ENCODE measurements around the gene GRID2IP.
"Not testable (repeated sequence)": the region's sequence is repeated elsewhere in the genome, so short reads cannot be mapped to it uniquely, and the experiment has no call there.

GRCh38 chr7:6463609-6464008, 87.7 kb downstream of the GRID2IP start:
- not testable (repeated sequence) for TF ChIP-seq CTCF (IDR thresholded peaks at IDR 0.05; ENCODE audit: low read depth, low read length, poor library complexity, severe bottlenecking); EZH2phosphoT487 (IDR thresholded peaks at IDR 0.05; ENCODE audit: borderline replicate concordance, low read length)
